ENCODE results near the gene ATP7B. TPM values are rescaled to one million over a fixed set of nuclear protein-coding genes. Genes with fewer than 3 reads are reported as not detected.

Gene ATP7B
- total and polyA plus RNA-seq, 2 of the 4 experiments (the other 2 are of a cell fraction), result 2.7 to 2.9 TPM

GRCh38 chr13:52034616-52035226 lies 23.5 kb upstream of the ATP7B start:
- CTCF ChIA-PET, result no interaction called here
- POLR2A ChIA-PET (ENCODE audit: unreplicated experiment), result no interaction called here
- Histone ChIP-seq H3K4me1 (ENCODE audit: control insufficient read depth, insufficient read depth, low read length) (no peaks in the 10 kb centered on the region), H4K20me1 (ENCODE audit: insufficient read depth, low read length) (no peaks in the 10 kb centered on the region; the same call in 1 of the 2 replicates), H2AK5ac (ENCODE audit: low read depth, low read length) (no peak overlapping the region), H3K79me1 (ENCODE audit: low read depth in 1 of 2, low read length in 2 of 2) (peaks cover 7 to 12% of the 10 kb centered on the region in 2 experiments; a peak in 2 of 4 replicates), H4K5ac (ENCODE audit: low read depth, low read length) (no peak overlapping the region), H2BK120ac (ENCODE audit: low read depth, low read length) (no peak overlapping the region), H3K4me3 (ENCODE audit: insufficient read depth, low read depth, low read length) (no peak overlapping the region), H3K14ac (replicated peaks; ENCODE audit: low read depth, low read length) (no peak overlapping the region), H3K36me3 (ENCODE audit: control insufficient read depth, insufficient read depth, low read length) (peaks cover 2% of the 10 kb centered on the region; the same call in 1 of the 2 replicates), H3K9me1 (ENCODE audit: insufficient read depth, low read length) (no peaks in the 10 kb centered on the region), H2BK5ac (ENCODE audit: low read depth, low read length, poor library complexity, severe bottlenecking) (no peak overlapping the region), H3K18ac (ENCODE audit: low read depth, low read length) (no peak overlapping the region), H3K9me3 (ENCODE audit: control insufficient read depth, insufficient read depth, low read length) (no peaks in the 10 kb centered on the region), H2BK15ac (ENCODE audit: low read depth, low read length) (no peak overlapping the region), H3K23ac (ENCODE audit: low read depth, low read length) (no peak overlapping the region), H3K27me3 (ENCODE audit: control insufficient read depth, insufficient read depth, low read length) (no peaks in the 10 kb centered on the region), H2AK9ac (replicated peaks; ENCODE audit: low read depth, low read length, poor library complexity) (no peak overlapping the region), H2AFZ (replicated peaks; ENCODE audit: low read length, poor library complexity) (no peak overlapping the region), H3K4ac (ENCODE audit: low read depth, low read length) (no peak overlapping the region), H3K4me2 (ENCODE audit: low read depth, low read length) (no peak overlapping the region), H3K9ac (ENCODE audit: low read depth, low read length) (no peak overlapping the region), H2BK20ac (ENCODE audit: low read depth, low read length) (no peak overlapping the region), H3K27ac (ENCODE audit: insufficient read depth, low read length) (no peak overlapping the region), H4K8ac (ENCODE audit: low read depth in 2 of 2, low read length in 2 of 2) (no peak overlapping the region), H4K91ac (ENCODE audit: insufficient read depth, low read depth, low read length) (no peak overlapping the region), H3K56ac (ENCODE audit: extremely low read depth, insufficient read depth, low read length) (no peak overlapping the region)
- TF ChIP-seq RCOR1 (IDR thresholded peaks at IDR 0.05; ENCODE audit: insufficient replicate concordance, low read length) (no peak), BHLHE40 (IDR thresholded peaks at IDR 0.05; ENCODE audit: low read depth, low read length) (no peak), RAD21 (IDR thresholded peaks at IDR 0.05; ENCODE audit: low read length) (no peak), CHD1 (IDR thresholded peaks at IDR 0.05; ENCODE audit: low read depth, low read length) (no peak), MAZ (IDR thresholded peaks at IDR 0.05; ENCODE audit: borderline replicate concordance, low read depth, low read length) (no peak)
- peak; percentile 20 for DNase-seq
- WGBS, 2 experiments (ENCODE audit: extremely low coverage in 2 of 2, insufficient read length in 1 of 2), result no CpG with 5 or more reads among the region's 5 CpGs
- in situ Hi-C loops (cut with MboI; ENCODE audit: low sequenced_read_pairs), result no loop called here
- dilution Hi-C loops (cut with HindIII; ENCODE audit: low sequenced_read_pairs, unreplicated experiment), result no loop called here
- intact Hi-C loops (cut with micrococcal nuclease), result no loop called here
- BruUV-seq (replicated peaks), result no TSS peak
- peak; percentile 53; the same call in 1 of the 2 replicates for ATAC-seq (ENCODE audit: low read depth)

Data from IMR-90 (cell line).